ENCODE results near the gene ANO9. TPM values are rescaled to one million over a fixed set of nuclear protein-coding genes. Genes with fewer than 3 reads are reported as not detected.

Gene ANO9
- total and polyA plus RNA-seq, 2 experiments from 2014 or later = 9.0 to 10.2 TPM

DNA sequence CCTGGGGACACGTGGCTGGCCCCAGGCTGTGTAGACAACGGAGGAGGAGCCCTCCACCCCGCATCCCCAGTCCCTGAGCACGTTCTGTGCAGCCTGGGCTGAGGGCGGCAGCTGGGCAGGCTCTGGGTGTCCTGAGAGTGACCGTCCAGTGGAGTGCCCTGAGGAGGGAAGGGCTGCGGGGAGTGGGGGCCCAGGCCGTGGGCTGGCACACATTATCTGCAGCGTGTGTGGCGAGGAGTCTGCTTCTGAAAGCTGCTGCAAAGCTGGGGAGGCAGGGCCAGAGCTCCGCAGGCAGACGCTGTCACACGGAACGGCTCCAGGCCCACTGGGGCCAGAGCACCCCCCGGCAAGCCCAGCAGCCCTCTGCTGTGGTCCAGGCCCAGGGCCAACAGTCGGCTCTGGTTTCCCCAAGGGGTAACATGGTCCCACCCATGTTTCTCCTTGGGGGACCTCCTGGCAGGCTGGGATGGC is 835 bp upstream of the ANO9 start:
- H3K4me2 ChIP-seq = no peak overlapping the region
- ATAC-seq (no peak), DNase-seq (ENCODE audit: low spot score) (no peak)
- H3K4me1 ChIP-seq (ENCODE audit: insufficient read depth) = no peaks in the 10 kb centered on the region; the same call in 1 of the 2 replicates
- H3K36me3 ChIP-seq (ENCODE audit: insufficient read depth) = no peaks in the 10 kb centered on the region
- H4K20me1 ChIP-seq (replicated peaks; ENCODE audit: insufficient read depth) = no peaks in the 10 kb centered on the region
- no peak overlapping the region for H3K4me3 ChIP-seq
- Mint-ChIP-seq H3K9me3 (no peaks in the 10 kb centered on the region), H3K4me3 (no peak overlapping the region), H3K36me3 (ENCODE audit: low read depth) (no peaks in the 10 kb centered on the region), H3K4me1 (peaks cover 11% of the 10 kb centered on the region), H3K27me3 (ENCODE audit: insufficient read depth, low read depth, poor library complexity) (peaks cover 33% of the 10 kb centered on the region), H3K27ac (no peak overlapping the region)
- H2AFZ ChIP-seq = 0 out of 2 replicates have a peak overlapping the region, but pooled peaks have one; percentile 32
- H3K27me3 ChIP-seq (ENCODE audit: insufficient read depth) = no peaks in the 10 kb centered on the region
- H3K27ac ChIP-seq (ENCODE audit: low read depth) = no peak overlapping the region
- TF ChIP-seq, protein P1, sequence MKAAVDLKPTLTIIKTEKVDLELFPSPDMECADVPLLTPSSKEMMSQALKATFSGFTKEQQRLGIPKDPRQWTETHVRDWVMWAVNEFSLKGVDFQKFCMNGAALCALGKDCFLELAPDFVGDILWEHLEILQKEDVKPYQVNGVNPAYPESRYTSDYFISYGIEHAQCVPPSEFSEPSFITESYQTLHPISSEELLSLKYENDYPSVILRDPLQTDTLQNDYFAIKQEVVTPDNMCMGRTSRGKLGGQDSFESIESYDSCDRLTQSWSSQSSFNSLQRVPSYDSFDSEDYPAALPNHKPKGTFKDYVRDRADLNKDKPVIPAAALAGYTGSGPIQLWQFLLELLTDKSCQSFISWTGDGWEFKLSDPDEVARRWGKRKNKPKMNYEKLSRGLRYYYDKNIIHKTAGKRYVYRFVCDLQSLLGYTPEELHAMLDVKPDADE (IDR thresholded peaks at IDR 0.05) = no peak
- TF ChIP-seq, protein P2, sequence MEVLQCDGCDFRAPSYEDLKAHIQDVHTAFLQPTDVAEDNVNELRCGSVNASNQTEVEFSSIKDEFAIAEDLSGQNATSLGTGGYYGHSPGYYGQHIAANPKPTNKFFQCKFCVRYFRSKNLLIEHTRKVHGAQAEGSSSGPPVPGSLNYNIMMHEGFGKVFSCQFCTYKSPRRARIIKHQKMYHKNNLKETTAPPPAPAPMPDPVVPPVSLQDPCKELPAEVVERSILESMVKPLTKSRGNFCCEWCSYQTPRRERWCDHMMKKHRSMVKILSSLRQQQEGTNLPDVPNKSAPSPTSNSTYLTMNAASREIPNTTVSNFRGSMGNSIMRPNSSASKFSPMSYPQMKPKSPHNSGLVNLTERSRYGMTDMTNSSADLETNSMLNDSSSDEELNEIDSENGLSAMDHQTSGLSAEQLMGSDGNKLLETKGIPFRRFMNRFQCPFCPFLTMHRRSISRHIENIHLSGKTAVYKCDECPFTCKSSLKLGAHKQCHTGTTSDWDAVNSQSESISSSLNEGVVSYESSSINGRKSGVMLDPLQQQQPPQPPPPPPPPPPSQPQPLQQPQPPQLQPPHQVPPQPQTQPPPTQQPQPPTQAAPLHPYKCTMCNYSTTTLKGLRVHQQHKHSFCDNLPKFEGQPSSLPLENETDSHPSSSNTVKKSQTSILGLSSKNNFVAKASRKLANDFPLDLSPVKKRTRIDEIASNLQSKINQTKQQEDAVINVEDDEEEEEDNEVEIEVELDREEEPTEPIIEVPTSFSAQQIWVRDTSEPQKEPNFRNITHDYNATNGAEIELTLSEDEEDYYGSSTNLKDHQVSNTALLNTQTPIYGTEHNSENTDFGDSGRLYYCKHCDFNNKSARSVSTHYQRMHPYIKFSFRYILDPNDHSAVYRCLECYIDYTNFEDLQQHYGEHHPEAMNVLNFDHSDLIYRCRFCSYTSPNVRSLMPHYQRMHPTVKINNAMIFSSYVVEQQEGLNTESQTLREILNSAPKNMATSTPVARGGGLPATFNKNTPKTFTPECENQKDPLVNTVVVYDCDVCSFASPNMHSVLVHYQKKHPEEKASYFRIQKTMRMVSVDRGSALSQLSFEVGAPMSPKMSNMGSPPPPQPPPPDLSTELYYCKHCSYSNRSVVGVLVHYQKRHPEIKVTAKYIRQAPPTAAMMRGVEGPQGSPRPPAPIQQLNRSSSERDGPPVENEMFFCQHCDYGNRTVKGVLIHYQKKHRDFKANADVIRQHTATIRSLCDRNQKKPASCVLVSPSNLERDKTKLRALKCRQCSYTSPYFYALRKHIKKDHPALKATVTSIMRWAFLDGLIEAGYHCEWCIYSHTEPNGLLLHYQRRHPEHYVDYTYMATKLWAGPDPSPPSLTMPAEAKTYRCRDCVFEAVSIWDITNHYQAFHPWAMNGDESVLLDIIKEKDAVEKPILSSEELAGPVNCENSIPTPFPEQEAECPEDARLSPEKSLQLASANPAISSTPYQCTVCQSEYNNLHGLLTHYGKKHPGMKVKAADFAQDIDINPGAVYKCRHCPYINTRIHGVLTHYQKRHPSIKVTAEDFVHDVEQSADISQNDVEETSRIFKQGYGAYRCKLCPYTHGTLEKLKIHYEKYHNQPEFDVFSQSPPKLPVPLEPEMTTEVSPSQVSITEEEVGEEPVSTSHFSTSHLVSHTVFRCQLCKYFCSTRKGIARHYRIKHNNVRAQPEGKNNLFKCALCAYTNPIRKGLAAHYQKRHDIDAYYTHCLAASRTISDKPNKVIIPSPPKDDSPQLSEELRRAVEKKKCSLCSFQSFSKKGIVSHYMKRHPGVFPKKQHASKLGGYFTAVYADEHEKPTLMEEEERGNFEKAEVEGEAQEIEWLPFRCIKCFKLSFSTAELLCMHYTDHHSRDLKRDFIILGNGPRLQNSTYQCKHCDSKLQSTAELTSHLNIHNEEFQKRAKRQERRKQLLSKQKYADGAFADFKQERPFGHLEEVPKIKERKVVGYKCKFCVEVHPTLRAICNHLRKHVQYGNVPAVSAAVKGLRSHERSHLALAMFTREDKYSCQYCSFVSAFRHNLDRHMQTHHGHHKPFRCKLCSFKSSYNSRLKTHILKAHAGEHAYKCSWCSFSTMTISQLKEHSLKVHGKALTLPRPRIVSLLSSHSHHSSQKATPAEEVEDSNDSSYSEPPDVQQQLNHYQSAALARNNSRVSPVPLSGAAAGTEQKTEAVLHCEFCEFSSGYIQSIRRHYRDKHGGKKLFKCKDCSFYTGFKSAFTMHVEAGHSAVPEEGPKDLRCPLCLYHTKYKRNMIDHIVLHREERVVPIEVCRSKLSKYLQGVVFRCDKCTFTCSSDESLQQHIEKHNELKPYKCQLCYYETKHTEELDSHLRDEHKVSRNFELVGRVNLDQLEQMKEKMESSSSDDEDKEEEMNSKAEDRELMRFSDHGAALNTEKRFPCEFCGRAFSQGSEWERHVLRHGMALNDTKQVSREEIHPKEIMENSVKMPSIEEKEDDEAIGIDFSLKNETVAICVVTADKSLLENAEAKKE (CRISPR knock-in tag; IDR thresholded peaks at IDR 0.05) = no peak
- no peak for TF ChIP-seq POLR2AphosphoS5 (IDR thresholded peaks at IDR 0.05; ENCODE audit: low read depth)
- TF ChIP-seq JUNB (IDR thresholded peaks at IDR 0.05; ENCODE audit: unreplicated experiment) = no peak
- no peak for TF ChIP-seq EZH2phosphoT487 (IDR thresholded peaks at IDR 0.05; ENCODE audit: unreplicated experiment)
- no peak for TF ChIP-seq CREB1 (CRISPR knock-in tag; IDR thresholded peaks at IDR 0.05; ENCODE audit: low read depth)
- TF ChIP-seq, protein P3, sequence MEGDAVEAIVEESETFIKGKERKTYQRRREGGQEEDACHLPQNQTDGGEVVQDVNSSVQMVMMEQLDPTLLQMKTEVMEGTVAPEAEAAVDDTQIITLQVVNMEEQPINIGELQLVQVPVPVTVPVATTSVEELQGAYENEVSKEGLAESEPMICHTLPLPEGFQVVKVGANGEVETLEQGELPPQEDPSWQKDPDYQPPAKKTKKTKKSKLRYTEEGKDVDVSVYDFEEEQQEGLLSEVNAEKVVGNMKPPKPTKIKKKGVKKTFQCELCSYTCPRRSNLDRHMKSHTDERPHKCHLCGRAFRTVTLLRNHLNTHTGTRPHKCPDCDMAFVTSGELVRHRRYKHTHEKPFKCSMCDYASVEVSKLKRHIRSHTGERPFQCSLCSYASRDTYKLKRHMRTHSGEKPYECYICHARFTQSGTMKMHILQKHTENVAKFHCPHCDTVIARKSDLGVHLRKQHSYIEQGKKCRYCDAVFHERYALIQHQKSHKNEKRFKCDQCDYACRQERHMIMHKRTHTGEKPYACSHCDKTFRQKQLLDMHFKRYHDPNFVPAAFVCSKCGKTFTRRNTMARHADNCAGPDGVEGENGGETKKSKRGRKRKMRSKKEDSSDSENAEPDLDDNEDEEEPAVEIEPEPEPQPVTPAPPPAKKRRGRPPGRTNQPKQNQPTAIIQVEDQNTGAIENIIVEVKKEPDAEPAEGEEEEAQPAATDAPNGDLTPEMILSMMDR (conservative IDR thresholded peaks at IDR 0.05; ENCODE audit: low read depth in 2 of 2) = no peak
- TF ChIP-seq, protein P4, sequence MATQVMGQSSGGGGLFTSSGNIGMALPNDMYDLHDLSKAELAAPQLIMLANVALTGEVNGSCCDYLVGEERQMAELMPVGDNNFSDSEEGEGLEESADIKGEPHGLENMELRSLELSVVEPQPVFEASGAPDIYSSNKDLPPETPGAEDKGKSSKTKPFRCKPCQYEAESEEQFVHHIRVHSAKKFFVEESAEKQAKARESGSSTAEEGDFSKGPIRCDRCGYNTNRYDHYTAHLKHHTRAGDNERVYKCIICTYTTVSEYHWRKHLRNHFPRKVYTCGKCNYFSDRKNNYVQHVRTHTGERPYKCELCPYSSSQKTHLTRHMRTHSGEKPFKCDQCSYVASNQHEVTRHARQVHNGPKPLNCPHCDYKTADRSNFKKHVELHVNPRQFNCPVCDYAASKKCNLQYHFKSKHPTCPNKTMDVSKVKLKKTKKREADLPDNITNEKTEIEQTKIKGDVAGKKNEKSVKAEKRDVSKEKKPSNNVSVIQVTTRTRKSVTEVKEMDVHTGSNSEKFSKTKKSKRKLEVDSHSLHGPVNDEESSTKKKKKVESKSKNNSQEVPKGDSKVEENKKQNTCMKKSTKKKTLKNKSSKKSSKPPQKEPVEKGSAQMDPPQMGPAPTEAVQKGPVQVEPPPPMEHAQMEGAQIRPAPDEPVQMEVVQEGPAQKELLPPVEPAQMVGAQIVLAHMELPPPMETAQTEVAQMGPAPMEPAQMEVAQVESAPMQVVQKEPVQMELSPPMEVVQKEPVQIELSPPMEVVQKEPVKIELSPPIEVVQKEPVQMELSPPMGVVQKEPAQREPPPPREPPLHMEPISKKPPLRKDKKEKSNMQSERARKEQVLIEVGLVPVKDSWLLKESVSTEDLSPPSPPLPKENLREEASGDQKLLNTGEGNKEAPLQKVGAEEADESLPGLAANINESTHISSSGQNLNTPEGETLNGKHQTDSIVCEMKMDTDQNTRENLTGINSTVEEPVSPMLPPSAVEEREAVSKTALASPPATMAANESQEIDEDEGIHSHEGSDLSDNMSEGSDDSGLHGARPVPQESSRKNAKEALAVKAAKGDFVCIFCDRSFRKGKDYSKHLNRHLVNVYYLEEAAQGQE (IDR thresholded peaks at IDR 0.05; ENCODE audit: unreplicated experiment) = no peak
- TF ChIP-seq EZH2 (IDR thresholded peaks at IDR 0.05; ENCODE audit: low read depth, unreplicated experiment) = no peak
- TF ChIP-seq STAT1 (IDR thresholded peaks at IDR 0.05; ENCODE audit: unreplicated experiment) = no peak
- no peak for TF ChIP-seq ZNF114 (CRISPR knock-in tag; IDR thresholded peaks at IDR 0.05)
- no peaks in the 10 kb centered on the region for H3K9me2 ChIP-seq (ENCODE audit: insufficient read depth)
- peaks cover 11% of the 10 kb centered on the region for H3F3A ChIP-seq (replicated peaks; ENCODE audit: low read depth)
- no peaks in the 10 kb centered on the region for H3K79me2 ChIP-seq (replicated peaks; ENCODE audit: insufficient read depth)
